Measurements from ENCODE around the gene UPF1.
"Not testable (repeated sequence)": the region's sequence is repeated elsewhere in the genome, so short reads cannot be mapped to it uniquely, and the experiment has no call there.

The UPF1 gene

DNA sequence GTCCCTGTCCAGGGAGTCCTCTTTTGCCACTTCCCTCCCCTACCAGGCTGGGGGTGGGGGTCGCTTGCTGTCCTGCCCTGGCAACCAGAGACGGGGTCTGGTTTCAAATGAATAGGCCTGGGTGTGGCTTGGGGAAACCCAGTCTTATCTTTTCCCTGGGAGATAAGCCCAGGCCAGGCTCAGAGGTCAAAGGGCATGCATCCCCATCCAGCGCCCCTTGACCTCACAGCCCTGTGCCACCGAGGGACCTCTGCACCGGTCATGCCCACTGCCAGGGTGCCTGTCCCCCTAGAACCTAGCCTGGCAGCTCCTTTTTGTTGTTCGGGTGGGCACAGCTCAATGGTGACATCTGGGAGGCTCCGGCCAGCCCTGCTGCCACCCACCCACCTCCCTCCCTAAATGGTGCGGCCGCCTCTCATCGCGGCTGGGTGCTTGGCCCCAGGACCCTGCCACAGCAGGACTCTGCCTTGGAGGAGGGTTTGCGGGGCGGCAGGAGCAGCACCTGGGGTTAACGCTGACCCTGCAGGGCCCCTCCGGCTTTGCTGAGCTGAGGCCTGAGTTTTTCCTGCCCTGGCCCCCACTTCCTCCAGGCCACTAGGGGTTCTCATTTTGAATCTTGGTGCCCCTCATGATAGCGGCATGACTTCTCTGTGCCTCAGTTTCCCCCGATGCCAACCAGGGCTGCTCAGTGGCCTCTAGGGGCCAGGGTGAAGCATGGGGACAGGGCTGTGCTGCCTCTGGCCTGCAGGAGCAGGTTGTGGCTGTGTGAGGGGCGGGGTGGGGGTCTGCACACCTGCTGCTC lies 67.0 kb downstream of the UPF1 start:
- DNase-seq (ENCODE audit: low read depth): no peak

DNA sequence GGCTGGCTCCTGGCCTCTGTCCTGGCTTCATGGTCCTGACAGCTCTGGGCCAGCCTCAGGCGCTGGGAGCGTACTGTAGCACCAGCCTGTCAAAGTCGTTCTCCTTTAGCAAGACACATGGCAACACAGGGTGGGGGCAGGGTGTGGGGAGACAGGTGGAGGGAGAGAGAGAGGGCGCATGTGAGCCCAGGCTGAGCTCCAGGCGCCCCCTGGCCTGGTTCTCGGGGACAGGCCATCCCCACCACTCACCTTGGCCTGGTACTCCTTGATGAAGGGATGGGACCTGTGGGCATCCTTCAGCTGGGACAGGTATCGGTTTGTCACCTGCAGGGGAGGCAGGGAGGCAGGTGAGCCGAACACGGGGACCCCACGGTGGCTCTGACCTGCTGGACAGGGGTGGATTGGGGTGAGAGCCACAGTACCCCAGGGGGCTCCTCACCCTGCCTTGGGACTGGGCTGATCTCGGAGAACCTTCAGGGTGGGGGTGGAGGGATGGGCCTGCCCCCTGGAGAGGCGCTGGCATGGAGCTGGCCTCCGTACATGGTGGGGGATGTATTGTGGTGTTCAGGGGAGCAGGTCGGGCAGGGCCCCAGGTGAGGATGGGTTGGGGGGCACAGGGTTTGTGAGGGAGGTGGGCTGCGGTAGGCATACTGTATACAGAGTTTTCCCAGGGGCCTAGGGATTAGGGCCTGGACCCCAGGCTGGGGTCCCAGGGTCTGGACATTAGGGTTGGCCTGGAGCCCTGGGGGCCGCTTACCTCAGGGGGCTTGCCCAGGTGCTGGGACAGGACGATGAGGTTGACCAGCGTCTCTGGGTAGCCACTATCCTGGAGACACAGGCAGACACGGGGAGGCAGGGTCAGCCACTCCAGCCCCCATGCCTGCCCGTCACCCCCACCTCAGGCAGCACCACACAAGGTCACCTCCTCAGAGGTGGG lies 68.1 kb downstream of the UPF1 start:
- no peak for DNase-seq (ENCODE audit: low read depth)

DNA sequence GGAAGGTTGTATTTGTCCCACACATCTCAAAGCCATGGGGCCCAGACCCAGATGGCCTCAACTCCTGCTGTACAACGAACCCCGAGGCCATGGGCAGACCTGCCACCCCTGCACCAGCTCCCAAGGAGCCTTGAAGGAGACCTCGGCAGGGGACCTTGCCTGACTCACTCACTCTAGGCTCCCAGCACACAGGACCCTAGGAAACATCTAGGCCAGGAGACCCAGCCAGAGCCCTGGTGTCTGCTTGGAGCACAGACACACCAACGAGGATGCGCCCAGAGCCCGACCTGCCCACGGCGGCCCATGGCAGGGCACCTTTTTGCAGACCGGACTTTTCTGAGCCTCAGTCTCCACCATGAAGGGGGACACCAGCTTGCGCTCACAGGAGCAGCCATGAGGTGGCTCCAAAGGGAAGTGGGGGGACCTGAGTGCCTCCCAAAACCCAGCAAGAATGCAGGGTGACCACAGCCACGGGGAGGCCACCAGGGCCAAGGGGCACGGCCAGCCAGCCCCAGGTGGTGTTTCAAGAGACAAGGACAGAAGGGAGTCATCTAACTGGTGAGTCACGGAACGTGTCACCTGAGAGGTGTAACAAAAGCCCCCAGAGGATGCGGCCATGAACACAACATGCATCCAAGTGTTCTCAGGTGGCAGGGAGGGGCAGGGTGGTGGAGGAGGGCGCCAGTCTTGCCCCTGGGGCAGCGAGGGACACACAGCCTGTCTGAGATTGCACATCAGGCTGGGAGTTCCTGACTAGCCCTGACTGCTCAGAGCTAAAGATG lies 69.1 kb downstream of the UPF1 start:
- DNase-seq (ENCODE audit: low read depth): no peak

DNA sequence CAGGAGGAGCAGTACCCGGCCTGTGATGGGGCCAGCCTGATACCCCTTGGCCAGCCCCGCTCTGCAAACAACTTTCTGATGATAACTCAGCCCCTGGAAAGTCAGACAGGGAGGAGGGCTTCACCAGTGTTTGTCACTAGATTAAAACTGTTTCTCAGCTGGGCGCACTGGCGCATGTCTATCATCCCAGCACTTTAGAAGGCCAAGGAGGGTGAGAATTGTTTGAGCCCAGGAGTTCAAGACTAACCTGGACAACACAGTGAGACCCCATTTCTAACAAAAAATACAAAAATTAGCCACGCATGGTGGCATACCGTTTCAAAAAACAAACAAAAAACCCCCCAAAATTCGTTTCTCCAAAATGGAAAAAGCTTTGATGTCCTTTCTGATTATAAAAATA lies 69.7 kb downstream of the UPF1 start:
- DNase-seq (ENCODE audit: low read depth): no peak

DNA sequence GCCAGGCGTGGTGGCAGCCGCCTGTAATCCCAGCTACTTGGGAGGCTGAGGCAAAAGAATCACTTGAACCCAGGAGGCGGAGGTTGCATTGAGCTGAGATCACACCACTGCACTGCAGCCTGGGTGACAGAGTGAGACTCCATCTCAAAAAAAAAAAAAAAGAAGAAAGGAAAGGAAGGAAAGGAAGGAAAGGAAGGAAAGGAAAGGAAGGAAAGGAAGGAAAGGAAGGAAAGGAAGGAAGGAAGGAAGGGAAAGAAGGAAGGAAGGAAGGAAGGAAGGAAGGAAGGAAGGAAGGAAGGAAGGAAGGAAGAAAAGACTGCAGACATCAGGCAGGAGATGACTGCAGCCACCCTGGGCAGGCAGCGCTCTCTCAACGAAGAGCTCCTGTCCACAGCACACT lies 70.8 kb downstream of the UPF1 start:
- not testable (repeated sequence) for DNase-seq (ENCODE audit: low read depth)

DNA sequence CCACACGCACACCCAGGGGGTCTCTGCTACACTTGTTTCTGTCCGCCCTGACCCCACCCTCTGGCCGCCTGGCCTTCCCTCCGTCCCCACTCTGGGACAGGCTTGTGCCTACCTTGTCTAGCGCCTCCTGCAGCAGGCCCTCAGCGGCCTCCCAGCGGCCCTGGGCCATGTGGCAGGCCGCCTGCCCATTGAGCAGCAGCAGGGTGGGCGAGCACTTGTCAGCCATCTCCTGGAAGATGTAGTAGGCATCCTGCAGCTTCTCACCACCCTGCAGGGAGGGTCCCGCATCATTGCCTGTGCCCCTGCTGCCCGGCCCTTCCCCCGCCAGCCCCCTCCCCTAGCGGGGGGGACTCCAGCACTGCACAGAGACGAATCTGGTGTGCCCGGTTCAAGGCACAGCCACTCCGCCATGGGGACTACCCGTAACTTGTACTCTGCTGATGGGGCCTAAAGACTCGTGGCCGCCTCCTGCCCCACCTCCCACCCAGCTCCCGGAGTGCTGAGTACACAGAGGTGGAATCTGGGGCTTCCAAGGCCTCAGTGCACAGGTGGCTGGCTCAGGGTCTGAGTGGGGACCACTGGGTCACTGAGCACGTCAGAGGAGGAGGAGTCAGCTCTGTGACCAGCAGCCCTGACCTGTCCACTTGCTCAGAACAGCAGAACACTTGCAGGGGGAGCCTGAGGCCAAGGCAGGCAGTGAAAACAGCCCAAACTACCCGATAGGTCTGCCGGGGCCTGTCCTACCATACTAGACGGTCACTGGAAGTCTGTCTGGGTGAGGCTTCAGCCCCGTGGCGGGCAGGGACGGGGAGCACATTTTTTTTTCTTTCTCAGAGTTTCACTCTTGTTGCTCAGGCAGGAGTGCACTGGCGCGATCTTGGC lies 71.6 kb downstream of the UPF1 start:
- no peak for DNase-seq (ENCODE audit: low read depth)

DNA sequence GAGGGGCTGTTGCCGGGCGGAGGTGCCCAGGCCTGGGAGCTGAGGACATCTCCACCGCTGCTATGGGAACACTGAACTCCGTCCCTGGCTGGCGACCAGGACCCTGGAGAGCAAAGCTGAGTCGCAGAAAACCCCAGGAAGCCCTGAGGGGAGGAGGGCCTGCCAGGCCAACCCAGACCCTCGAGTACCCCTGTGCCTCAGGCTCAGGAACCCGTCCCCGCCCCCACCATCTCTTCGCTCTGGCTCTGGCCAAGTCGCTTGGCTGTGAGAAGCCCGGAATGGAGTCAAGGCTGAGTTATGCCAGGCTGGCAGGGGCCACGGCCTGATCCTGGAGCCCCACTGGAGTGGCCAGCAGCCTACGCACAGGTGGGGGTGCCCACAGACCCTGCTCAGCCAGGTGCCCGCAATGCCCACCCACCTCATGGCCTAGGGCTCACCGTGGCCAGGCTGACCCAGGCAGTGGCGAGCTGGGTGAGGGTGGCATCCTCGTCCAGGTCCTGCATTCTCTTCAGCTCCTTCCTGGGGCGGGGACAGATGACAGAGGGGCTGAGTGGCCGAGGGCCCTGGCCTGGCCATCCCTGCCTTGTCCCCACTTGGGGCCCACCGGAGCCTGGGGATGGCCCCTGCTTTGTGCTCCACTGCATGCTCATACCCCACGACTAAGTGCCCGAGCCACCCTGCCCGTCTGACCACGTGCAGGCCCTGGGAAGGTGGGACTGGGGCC lies 72.7 kb downstream of the UPF1 start:
- DNase-seq (ENCODE audit: low read depth): no peak

DNA sequence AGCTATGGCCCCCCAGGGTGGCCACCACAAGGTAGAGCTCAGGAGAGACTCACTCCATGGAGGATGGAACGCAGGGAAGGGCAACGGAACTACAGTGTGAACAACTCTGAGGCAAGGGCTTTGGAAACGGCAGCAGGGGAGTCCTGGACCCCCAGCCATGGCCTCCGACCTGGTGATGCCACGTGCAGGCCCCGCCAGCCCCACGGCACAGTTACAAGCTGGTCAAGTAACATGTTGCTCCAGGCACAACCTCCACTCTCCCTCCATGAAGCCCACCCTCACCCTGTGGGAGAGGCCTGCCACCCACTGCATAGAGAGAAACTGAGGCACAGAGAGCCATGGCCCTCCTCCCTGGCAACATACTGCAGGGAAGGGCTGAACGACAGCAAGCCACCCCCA lies 73.3 kb downstream of the UPF1 start:
- no peak for DNase-seq (ENCODE audit: low read depth)

DNA sequence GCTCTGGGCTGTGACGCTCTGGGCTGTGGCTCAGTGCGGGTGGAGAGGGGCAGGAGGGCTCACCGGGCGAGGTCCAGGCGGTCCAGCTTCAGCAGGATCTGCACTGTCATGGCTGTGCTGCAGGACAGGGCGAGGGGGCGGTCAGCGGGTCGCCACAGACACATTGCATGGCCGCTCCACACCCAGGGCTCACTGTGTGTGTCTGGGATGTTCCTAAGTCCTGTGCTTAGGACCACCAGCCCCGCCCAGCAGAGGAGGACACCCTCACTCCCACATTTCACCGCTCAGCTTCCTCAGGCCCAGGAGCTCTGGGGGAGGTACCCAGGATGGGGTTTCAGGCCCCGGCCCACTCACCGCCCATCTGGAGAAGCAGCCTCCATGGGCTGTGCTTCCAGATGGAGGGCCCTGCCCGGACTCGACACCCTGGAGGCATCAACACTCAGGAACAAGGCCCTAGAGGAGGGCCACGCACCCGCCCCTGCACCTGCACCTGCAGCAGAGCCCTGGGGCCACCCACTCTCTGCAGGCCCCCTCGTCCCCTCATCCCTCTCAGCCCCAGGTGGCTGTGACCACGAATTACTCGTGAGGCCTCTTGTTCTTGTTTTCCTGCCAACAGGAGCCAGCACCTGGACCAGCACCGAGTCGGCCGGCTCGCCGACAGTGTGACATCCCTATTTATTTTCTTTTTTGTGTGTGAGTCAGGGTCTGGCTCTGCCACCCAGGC lies 73.9 kb downstream of the UPF1 start:
- no peak for DNase-seq (ENCODE audit: low read depth)

DNA sequence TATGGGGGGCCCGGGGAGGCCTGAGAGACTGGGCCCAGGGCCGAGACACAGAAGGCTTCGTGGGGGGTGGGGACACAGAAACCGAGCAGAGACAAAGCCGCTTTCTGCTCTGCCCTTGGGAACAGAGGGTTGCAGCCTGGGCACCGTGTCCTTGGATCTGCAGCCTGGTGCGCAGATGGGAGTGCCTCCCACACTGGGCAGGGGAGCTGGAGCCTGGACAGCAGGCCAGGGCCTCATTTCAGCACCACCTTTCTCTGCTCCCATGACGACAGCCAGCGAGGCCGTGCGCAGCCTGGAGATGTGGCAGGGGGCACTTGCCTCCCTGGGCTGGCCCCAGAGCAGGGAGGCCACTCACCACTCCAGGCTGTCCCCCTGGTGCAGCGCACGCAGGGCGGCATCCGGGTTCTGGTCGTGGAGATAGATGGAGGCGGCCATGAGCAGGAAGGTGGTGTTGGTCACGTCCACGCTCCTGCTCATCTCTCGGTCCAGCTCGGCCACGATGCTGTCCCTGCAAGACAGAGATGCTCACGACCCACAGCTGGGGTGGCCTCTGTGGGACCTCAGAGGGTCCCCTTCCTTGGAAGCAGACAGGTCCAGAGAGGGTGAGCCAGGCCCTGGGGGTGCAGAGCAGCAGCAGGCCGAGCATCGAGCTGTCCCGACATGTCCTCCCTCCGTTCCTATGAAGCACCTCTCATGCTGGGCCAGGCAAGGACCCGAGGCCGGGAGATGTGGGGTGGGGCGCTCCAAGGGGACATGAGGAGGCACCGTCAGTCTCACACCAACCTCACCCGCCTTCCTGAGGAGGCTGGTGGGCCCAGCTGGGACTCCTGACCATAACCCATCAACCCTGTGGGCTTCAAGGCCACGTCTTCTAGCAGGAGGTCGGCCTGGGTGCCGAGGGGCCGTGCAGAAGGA lies 75.1 kb downstream of the UPF1 start:
- DNase-seq (ENCODE audit: low read depth): no peak

DNA sequence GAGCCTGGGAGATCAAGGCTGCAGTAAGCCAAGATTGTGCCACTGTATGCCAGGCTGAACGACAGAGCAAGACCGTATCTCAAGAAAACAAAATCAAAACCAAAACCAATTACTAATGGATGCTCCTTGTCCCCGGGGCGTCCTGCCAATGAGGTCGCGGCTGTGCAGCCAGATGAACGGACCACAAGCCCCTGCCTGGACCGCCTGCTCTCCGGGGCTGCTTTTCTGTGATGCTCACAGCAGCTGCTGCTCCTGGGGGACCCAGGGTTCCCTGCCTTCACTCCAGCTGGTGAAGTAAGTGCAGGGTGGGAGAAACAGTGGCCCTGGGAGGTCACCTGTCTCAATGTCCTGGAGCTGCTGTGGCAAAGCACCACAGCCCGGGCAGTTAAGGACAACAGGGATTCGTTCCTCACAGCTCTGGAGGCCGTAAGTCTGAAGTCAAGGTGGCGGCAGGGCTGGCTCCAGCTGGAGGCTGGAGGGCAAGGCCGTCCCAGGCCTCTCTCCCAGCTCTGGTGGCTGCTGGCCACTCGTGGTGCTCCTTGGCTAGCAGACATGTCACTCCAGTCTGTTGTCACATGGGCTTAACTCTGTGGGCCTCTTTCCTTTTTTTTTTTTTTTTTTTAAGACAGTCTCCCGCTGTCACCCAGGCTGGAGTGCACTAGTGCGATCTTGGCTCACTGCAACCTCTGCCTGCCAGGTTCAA lies 77.3 kb downstream of the UPF1 start:
- no peak for DNase-seq (ENCODE audit: low read depth)

DNA sequence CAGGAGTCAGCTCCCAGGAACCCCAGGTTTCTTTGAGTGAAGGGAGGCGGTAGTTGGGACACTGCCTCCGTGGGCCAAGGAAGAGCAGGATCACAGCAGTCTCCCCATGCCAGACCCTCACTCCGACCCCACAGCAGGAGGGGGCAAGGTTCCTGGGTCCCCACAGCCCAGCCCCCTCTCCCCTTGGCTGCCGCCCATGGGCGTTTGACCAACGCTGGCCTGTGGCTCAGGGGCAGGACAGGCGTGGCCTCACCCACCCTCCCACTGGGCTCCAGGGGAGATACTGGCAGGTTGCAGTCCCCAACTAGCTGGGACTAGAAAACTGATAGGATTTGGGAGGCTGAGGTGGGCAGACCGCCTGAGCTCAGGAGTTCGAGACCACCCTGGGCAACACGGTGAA lies 78.3 kb downstream of the UPF1 start:
- no peak for DNase-seq (ENCODE audit: low read depth)

DNA sequence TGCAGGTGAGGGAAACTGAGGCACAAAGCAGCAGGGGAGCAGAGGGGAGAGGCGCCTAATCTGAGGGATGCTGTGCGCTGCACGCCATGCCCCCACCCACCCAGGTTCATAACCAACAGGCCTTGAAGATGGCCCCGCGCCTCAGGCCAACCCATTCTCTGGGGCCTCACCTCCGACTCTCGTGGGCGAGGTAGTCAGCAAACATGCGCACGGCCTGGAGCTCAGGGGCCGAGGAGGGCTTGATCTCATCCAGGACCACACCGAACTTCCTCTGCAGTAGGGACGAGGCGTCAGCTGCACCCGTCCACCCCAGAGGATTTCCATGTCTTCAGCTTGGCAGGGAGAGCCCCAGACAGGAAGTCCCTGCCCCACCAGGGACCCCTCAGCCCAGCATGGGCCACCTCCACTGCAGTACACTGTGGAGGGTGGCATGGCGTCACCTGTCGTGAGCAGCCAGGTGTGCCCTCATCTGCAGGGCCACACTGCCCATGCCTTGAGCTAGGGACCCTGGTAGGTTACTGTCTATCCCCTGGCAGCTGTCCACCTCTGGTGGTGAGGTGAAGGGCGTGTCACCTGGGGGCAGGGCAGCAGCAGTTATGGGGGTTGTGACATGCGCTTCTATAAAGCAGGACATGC lies 79.2 kb downstream of the UPF1 start:
- DNase-seq (ENCODE audit: low read depth): no peak

DNA sequence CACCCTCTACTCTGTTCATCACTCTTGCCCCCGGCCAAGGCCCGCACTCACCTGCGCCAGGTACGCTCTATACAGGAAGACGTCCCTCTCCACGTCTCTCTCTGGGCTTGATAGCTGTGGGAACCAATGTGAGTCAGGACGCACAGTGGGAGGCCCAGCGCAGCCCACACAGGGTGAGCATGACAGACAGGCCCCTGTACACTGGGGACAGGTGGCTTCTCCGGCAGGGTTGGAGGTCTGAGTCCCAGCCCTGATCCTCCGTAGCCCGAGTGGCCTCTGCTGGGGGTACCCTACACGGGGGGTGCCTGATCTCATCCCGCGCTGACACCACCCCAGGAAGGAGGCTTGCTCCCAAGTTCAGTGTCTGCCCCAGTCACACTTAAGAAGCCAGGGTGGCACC lies 81.2 kb downstream of the UPF1 start:
- no peak for DNase-seq (ENCODE audit: low read depth)

DNA sequence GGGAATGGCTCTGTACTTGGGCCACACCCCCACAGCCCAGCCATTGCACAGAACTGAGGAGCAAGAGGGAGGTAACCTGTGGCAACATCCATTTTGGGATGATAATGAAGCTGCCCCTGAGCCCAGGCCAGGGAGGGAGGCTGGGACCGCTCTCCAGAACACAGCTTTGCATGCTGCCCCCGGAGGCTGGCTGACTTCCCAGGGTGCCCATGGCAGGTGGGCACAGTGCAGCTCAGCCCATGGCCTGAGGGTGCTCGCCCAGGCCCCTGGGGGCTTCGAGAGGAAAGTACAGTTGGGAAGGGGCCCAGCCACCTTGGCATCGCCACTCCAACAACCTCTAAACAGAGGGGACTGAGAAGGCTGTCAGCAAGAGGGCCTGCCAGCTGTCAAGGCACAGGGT lies 81.7 kb downstream of the UPF1 start:
- DNase-seq (ENCODE audit: low read depth): no peak

DNA sequence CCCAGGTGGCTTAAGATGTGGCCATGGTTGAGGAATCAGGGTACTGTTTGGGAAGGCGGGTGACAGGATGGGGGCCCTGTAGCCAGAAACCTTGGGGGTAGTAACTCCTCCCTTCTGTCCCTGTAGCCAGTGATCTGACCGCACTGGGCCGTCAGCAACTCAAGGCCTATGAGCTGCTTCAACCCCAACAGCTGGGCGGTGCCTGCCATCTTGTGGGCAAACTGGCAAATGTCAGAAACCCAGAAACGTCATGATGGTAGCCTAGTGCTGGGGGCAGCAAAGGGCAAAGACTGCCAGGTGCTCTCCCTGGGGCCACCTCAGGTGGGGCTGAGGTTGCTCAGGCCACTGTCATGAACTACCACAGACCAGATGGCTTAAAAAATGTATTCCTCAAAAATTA lies 83.9 kb downstream of the UPF1 start:
- peak; percentile 37 for DNase-seq (ENCODE audit: low read depth)

DNA sequence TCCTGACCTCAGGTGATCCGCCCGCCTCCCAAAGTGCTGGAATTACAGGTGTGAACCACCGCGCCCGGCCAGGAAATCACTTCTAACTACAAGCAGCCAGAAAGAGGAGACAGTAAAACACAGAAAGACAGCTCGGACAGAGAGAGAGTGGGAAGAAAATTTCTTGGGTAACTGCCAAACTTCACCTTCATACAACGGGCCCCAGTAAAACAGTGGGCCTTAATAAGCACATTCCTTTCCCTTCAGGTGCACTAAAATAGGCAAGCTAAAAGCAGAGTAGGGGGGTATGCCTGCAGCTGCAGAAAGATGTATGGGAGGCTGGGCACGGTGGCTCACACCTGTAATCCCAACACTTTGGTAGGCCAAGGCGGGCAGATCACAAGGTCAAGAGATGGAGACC lies 85.8 kb downstream of the UPF1 start:
- not testable (repeated sequence) for DNase-seq (ENCODE audit: low read depth)
